Glomerular visceral epithelial cell (primary cell): Measurements from ENCODE around the gene PITX3.
A peak's percentile ranks its signal among the peaks of the same experiment; 100 is the strongest.
"Not testable (repeated sequence)": the region's sequence is repeated elsewhere in the genome, so short reads cannot be mapped to it uniquely, and the experiment has no call there.

Experiments used
- DNase-seq: peaks from one replicate; pipeline ENCODE4 v3.0.0-alpha.2; 2016; ENCODE audit errors: extremely low spot score

PITX3 gene

GRCh38 chr10:102255404-102255803 lies 14.1 kb upstream of the PITX3 start:
- no peak for DNase-seq

- DNase-seq, result no peak
Measured at GRCh38 chr10:102254426-102254825, 13.1 kb upstream of the PITX3 start.

GRCh38 chr10:102252508-102252907 lies 11.2 kb upstream of the PITX3 start:
- not testable (repeated sequence) for DNase-seq

GRCh38 chr10:102247734-102248133 lies 6.4 kb upstream of the PITX3 start:
- no peak for DNase-seq

- DNase-seq, result no peak
Measured at GRCh38 chr10:102246261-102246660, 4.9 kb upstream of the PITX3 start.

- DNase-seq, result no peak
Measured at GRCh38 chr10:102245932-102246251, 4.6 kb upstream of the PITX3 start.

GRCh38 chr10:102245082-102245931 lies 4.0 kb upstream of the PITX3 start, which contains the start of gene GBF1:
Gene GBF1, plus strand, starts transcription at chr10:102245532. Its CDS starts 13,407 bp downstream, at chr10:102258939.
- peak; percentile 100 for DNase-seq

- DNase-seq, result peak; percentile 56
Measured at GRCh38 chr10:102243309-102243708, 2.0 kb upstream of the PITX3 start.

- DNase-seq, result no peak
Measured at GRCh38 chr10:102242118-102242485, 790 bp upstream of the PITX3 start.

GRCh38 chr10:102241032-102241443 lies 274 bp downstream of the PITX3 start:
- peak; percentile 30 for DNase-seq

GRCh38 chr10:102240467-102241031 lies 763 bp downstream of the PITX3 start:
- DNase-seq, result no peak

- DNase-seq, result no peak
Measured at GRCh38 chr10:102237711-102238252, 3.5 kb downstream of the PITX3 start.

- no peak for DNase-seq
Measured at GRCh38 chr10:102236006-102236405, 5.3 kb downstream of the PITX3 start.

GRCh38 chr10:102235598-102235920 lies 5.8 kb downstream of the PITX3 start:
- peak; percentile 64 for DNase-seq

GRCh38 chr10:102234888-102235597 lies 6.3 kb downstream of the PITX3 start:
- DNase-seq, result no peak

GRCh38 chr10:102233997-102234396 lies 7.3 kb downstream of the PITX3 start:
- no peak for DNase-seq

GRCh38 chr10:102231357-102232318 lies 9.7 kb downstream of the PITX3 start:
- DNase-seq, result peak; percentile 41

GRCh38 chr10:102230861-102231356 lies 10.4 kb downstream of the PITX3 start:
- DNase-seq, result no peak

GRCh38 chr10:102230264-102230860 lies 10.9 kb downstream of the PITX3 start:
- no peak for DNase-seq

- peak; percentile 80 for DNase-seq
Measured at GRCh38 chr10:102229810-102230263, 11.5 kb downstream of the PITX3 start.

- no peak for DNase-seq
Measured at GRCh38 chr10:102227050-102227449, 14.3 kb downstream of the PITX3 start.
